GM19351 (cell line): ENCODE measurements around the gene PCGF3.

Source experiments
- ATAC-seq: cut with Tn5 transposase; IDR thresholded peaks from one replicate; pipeline ENCODE4 v1.9.1; 2021; ENCODE audit warnings: mild to moderate bottlenecking, moderate library complexity; ENCODE audit not compliant: unreplicated experiment

PCGF3 gene, protein sequence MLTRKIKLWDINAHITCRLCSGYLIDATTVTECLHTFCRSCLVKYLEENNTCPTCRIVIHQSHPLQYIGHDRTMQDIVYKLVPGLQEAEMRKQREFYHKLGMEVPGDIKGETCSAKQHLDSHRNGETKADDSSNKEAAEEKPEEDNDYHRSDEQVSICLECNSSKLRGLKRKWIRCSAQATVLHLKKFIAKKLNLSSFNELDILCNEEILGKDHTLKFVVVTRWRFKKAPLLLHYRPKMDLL

DNA sequence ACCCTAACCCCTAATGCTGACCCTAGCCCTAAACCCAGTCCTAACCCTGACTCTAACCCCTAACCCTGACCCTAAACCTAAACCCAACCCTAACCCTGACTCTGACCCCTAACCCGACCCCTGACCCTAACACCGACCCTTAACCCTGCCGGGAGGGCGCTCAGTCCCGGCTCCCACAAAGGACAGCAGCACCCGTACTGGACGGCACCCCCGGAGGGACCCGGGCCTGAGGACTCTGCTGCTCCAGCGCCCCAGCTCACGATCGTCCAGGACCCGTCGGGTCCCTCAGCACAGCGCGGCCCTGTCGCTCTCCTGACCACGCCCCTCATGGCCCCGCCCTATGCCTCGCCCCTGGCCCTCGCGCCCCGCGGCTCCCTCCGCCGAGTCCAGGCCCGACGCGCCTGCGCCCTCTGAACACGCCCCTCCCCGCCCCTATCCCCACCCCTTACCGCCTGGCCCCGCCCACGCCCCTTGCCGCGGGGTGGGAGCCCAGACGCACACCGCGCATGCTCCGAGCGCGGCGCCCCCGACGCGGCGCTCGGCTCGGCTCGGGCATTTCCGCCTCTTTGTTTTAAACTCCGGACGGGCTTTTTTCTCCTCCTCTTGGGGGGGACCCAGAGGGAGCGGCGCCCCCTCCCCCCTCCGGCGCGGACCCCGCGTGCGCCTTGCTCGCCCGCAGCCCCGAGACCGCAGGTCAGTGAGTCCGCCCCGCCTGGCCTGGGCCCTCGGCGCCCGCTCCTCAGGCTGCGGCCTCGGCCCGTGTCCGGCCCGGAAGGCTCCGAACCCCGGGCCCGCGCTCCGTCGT lies at the start of gene PCGF3:
Gene PCGF3 (plus strand): TSS at position 555 of the 805 bp plus-strand sequence. CDS start 27,849 bp downstream, outside the sequence.
- peak; percentile 95 for ATAC-seq

DNA sequence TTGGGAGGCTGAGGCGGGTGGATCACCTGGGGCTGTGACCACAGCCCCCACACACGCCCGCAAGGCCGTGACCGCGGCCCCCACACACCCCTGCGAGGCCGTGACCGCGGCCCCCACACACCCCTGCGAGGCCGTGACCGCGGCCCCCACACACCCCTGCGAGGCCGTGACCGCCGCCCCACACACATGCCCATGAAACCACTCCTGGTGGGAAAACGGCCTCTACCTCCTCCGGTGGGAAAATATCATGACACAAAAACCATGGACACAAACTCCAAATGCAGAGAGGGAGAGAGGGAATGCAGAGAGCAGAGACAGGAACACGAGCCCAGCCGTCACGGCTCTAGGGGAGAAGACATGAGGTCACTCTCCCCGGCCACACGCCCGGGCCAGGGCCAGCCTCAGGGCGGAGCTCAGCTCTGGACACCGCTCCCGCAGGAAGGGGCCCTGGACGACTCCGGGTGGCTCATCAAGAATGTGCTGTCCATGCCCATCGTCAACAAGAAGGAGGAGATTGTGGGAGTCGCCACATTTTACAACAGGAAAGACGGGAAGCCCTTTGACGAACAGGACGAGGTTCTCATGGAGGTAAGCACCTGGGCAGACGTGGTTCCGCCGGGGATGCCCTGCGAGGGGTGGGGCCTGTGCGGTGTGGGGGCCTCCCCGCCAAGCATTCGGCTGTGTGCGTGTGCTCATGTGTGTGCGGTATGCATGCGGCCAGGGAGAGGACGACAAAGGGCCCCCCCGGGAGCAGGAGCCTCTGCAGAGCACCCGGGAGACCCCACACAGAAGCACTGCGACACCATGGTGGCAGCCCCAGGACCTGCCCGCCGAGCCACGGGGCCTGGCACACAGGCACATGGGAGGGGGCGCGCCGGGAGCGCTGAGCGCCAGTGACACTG lies 48.9 kb upstream of the PCGF3 start:
- no peak for ATAC-seq

- no peak for ATAC-seq
These were observed 48.2 kb upstream of the PCGF3 start for GRCh38 chr4:657338-657833.

DNA sequence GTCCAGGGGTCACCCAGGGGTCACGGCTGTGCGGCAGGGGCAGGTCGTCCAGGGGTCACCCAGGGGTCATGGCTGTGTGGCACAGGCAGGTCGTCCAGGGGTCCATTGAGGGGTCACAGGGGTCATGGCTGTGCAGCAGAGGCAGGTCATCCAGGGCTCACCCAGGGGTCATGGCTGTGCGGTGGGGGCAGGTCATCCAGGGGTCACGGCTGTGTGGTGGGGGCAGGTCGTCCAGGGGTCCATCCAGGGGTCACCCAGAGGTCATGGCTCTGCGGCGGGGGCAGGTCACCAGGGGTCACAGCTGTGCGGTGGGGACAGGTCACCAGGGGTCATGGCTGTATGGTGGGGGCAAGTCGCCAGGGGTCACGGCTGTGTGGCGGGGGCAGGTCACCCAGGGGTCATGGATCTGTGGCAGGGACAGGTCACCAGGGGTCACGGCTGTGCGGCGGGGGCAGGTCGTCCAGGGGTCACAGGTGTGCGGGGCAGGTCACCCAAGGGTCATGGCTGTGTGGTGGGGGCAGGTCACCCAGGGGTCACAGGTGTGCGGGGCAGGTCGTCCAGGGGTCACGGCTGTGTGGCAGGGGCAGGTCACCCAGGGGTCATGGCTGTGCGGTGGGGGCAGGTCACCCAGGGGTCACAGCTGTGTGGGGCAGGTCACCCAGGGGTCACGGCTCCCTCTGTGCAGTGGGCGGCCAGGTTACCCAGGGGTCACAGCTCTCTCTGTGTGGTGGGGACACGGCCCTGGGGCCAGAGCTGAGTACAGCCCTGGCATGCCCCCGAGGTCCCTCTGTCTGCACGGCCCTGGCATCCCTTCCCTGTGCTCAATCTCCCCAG lies 47.6 kb upstream of the PCGF3 start:
- no peak for ATAC-seq

DNA sequence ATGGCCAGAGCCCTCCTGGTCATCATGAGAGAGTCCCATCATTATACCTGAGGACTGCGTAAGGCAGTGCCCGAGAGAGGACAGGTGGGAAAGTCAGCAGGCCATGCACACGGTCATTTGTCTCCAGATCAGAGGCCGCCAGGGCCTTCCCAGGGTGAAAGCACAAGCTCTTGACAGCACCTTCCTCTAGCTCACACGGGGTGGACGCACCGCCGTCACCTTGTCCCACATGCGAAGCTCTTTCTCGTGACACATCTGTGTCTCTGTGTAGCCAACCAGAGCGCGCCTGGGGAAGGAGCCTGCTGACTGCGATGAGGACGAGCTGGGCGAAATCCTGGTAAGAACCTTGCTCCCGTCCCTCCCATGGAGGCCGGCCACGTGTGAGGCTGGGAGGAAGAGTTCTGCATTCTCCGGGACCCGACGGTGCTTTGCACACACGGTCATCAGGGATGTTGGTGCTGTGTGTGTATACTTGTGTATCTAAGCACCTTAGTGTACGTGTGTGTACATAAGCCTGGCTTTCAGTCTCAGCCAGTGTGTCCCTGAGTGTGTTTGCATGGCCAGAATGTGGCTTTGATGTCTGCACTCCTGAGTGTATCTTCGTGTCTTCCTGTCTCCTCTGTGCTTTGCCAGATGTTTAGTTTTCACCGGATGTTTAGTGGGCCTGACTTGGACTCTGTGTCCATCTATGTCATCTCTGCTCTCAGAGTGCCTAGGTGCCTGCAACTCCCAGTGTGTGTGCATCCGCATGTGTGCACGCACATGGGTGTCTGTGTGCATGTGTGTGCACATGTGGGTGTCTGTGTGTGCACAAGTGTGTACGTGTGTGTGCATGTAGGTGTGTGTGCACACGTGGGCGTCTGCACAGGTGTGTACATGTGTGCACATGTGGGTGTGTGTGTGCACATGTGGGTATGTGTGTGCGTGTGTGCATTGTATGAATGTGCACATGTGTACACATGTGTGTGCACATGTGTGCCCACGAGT lies 46.7 kb upstream of the PCGF3 start:
- no peak for ATAC-seq

- ATAC-seq, result no peak
These were observed 45.8 kb upstream of the PCGF3 start for GRCh38 chr4:659851-660250.

- ATAC-seq, result no peak
These were observed 45.2 kb upstream of the PCGF3 start for GRCh38 chr4:660401-660800.

DNA sequence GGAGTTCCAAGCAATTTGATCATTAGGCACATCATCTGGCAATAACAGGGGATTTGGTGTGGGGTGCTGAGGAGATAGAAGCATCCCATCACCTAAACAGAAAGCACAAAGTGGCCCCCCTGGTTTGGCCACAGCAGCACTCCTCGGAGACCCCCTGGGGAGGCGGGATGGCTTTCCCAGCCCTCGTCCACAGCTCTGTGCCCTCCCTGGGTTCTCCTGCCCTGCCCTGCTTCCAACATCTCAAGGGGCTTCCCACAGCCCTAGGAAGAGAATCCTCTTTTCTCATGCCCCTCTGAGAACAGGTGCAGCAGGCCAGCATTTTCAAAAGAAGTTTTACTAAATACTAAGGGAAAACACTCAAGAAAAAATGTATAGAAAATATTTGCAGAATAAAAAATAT lies 44.4 kb upstream of the PCGF3 start:
- ATAC-seq, result no peak

DNA sequence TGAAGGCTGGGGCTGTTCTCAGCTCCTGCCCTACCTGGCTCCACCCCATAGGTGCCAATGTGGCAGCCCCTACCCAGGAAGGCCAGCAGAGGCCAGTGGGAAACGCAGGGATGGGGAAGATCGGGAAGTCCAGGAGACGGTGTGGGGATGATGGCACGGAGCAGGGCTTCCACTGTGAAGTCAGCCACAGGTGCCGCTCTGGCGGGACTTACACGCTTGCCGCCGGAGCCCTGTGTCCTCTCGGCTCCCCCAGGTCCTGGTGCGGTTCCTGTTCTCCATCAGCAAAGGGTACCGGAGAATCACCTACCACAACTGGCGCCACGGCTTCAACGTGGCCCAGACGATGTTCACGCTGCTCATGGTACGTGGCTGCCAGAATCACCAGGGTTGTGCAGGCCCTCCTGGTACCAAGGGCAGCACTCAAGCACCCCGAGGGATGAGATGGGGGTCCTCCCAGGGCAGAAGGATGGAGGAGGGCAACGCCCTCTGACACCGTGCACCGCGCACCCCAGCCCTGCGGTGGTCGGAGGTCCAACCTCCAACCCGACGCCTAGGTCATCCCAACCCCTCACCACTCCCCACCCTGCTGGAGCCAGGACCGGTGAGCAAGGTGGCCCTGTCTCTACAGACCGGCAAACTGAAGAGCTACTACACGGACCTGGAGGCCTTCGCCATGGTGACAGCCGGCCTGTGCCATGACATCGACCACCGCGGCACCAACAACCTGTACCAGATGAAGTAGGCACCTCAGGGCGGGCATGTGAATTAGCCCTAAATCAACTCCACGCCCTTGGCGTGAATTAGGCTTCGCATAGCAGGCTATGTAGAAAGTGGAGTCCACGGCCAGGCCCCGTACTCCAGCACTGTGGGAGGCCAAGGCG lies 43.5 kb upstream of the PCGF3 start:
- ATAC-seq, result no peak

GRCh38 chr4:663046-663437 lies 42.6 kb upstream of the PCGF3 start:
- no peak for ATAC-seq

GRCh38 chr4:663438-664428 lies 41.9 kb upstream of the PCGF3 start:
- peak; percentile 64 for ATAC-seq

GRCh38 chr4:664713-665231 lies 40.9 kb upstream of the PCGF3 start:
- no peak for ATAC-seq

DNA sequence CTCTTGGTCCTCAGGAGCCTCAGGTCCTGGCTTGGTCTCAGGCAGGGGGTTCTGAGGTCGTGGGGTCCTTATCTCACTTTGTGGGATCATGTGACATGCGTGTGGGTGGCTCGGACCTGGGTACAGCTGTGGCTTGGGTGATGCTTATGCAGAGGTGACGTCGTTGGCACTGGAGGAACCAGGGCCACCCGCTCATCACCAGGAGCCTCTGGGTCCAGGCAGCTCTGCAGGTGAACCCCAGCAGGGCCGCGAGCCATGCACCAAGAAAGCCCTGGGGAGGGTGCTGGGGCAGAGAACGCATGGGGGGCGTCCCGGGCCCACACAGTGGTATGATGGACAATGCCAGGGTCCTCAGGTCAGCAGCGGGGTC lies 40.3 kb upstream of the PCGF3 start:
- ATAC-seq, result no peak

DNA sequence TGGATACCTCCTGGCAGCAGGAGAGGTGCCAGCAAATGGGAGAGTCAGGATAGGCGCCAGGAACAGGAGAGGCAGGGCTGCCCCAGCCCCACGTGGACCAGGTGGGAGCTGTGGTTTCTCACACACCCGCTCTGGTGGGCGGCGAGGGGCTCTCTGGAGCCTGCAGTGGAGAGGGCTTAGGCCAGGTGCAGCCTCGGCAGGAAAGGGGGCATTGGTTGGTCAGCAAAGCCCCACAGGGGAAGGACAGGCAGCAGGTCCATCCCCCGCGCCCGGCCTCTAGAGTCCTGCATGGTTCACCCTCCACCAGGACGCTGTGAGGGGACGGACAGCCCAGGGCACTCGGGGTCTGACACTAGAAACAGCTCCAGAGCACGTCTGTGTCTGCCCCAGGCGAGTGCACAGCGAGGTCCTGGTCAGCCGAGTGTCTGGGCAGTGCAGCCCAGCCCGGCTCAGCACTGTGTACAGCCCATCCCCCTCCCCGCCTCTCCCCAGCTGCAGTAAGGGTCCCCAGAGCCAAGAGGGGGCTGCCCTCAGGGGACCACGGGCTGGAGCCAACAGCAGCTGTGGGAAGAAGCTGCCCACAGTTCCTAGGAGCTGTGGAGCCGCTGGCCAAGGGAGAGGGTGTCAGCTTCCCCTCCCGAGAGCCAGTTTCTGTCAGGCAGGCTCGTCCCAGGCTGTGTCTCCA lies 39.7 kb upstream of the PCGF3 start:
- no peak for ATAC-seq

DNA sequence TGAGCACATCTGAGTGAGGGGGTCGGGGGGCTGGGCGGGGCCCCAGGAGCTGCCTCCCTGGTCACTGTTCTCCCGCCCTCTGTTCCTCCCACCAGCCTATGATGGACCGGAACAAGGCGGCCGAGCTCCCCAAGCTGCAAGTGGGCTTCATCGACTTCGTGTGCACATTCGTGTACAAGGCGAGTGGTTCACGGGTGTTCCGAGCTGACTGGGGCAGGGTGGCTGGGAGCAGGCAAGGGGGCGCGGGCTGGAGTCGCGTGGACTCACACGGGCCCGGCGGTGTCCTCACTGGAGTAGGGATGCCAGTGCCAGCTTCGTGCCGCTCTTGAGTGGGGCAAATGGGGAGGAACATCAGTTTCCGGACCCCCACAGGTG lies 39.2 kb upstream of the PCGF3 start:
- no peak for ATAC-seq

DNA sequence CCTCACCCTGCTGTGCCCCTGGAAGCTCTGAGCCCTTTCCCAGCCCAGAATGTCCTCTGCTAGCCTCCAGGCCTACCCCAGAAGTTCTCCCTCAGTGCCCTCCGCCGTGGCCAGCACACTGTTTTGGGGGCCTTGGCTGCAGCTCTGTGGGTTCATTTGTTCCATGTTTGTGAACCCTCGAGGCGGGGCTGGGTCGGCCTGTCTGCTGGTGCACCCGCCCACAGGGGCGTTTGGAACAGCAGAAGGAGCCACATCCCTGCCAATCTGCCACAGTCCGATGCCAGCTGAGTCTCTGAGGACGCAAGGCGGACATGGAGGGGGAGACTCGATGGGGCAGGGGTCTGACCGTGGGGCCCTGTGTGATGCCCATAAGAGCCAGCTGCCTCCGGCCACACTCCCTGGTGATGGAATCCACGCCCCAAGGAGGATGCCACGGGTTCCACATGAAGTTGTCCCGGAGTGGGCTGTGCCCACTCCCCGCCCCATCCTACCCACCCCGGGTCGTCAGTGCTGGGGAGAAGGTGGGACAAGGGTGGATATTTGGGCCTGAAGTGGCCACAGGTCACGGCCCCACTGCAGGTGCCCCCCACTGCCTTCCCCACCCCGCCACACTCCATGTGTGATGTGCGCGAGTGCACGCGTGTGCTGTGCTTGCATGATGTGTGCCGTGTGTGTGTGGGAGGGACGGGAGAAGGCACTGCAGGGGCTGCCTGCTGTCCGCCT lies 38.6 kb upstream of the PCGF3 start:
- ATAC-seq, result no peak
